ENCODE data around the gene C1QTNF4.

- TF ChIP-seq EZH2 (IDR thresholded peaks at IDR 0.05; ENCODE audit: low read length): no peak
- TF ChIP-seq, protein P1, sequence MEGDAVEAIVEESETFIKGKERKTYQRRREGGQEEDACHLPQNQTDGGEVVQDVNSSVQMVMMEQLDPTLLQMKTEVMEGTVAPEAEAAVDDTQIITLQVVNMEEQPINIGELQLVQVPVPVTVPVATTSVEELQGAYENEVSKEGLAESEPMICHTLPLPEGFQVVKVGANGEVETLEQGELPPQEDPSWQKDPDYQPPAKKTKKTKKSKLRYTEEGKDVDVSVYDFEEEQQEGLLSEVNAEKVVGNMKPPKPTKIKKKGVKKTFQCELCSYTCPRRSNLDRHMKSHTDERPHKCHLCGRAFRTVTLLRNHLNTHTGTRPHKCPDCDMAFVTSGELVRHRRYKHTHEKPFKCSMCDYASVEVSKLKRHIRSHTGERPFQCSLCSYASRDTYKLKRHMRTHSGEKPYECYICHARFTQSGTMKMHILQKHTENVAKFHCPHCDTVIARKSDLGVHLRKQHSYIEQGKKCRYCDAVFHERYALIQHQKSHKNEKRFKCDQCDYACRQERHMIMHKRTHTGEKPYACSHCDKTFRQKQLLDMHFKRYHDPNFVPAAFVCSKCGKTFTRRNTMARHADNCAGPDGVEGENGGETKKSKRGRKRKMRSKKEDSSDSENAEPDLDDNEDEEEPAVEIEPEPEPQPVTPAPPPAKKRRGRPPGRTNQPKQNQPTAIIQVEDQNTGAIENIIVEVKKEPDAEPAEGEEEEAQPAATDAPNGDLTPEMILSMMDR (optimal IDR thresholded peaks at IDR 0.05 in 1 of 3, IDR thresholded peaks at IDR 0.05 in 1 of 3, conservative IDR thresholded peaks at IDR 0.05 in 1 of 3; ENCODE audit: extremely low read depth in 1 of 3, insufficient read depth in 2 of 3, low read length in 3 of 3): peak; percentile 60 to 70 (median 69)
These were observed 22.7 kb upstream of the C1QTNF4 start for GRCh38 chr11:47616726-47617416.
